HG02588 (cell line): ENCODE measurements around the gene PIK3CG.
A peak's percentile ranks its signal among the peaks of the same experiment; 100 is the strongest.
"Not testable (repeated sequence)": the region's sequence is repeated elsewhere in the genome, so short reads cannot be mapped to it uniquely, and the experiment has no call there.

Experiments
- ATAC-seq: cut with Tn5 transposase; IDR thresholded peaks from one replicate; pipeline ENCODE4 v1.9.1; 2021; ENCODE audit warnings: mild to moderate bottlenecking, moderate library complexity; ENCODE audit not compliant: unreplicated experiment

Gene PIK3CG

DNA sequence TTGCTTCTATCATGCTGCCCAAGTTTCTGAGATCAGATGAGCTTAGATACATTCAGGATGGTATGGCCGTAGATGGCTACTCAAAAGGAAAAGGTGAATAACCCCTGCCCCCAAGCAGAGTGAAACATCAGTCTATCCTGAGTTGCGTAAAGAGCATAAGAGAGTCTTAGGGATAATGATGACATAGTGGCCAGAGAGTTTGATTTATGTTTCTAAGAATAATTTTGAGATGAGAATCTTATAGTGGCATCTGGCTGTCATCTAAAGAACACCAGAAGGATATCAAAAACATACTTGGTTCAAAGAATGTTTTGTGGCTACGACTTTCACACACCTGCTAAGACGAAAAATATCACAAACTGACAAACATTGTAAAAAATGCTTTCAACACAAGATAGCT, 20.6 kb downstream of the PIK3CG start:
- no peak for ATAC-seq

DNA sequence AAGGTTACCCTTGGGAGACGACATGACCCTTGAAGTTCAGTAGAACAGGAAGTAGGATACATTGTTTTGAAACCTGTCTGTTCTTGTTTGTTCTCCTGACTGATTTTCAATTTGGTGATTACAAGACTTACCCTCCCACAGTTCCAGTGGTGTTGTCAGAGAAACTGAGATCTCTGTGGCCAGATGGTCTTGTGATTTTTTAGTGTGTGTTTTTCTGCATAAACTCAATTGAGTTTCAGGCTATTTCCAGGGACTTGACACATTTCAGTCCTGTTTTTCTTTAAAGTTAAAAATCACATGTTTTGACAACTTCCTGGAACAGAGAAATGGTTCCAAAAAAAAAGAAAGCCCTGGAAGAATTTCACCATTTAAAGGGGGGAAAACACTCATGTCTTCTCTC, 22.3 kb downstream of the PIK3CG start:
- ATAC-seq, result peak; percentile 67

DNA sequence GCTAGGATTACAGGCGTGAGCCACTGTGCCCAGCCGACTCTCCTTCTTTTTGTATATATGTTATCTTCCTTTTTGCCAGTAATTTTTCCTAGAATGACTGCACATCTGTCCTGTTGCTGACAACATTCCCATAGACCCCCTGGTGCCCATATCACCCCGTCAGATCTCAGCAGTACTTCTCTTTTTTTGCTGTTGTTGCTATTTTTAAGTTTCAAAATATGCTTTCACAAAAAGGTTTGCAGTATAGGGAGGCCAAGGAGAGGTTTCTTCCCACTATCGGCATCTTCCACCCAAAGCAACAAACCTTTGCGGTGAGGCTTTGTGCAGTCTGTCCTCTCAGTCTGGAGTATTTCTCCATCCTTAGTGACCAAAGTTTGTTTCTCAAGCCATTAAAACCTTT, 23.1 kb downstream of the PIK3CG start:
- no peak for ATAC-seq

DNA sequence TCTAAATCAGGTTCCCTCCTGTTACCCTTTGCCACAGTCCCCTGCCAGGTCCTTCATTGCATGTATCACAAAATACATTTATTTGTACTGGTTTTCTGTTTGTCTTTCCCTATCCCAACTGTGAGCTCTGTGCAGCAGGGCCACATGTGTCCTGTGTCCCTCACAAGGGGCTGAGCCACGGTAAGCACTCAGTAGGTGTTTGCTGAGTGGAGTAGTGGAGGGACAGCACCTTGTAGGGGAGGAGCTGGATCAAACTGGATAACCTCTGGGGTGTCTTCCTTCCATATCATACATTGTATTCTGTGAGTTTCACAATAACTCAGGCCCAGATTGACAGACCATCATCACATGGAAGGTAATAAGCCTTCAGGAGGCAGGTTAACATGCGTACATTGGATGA, 25.9 kb downstream of the PIK3CG start:
- no peak for ATAC-seq

DNA sequence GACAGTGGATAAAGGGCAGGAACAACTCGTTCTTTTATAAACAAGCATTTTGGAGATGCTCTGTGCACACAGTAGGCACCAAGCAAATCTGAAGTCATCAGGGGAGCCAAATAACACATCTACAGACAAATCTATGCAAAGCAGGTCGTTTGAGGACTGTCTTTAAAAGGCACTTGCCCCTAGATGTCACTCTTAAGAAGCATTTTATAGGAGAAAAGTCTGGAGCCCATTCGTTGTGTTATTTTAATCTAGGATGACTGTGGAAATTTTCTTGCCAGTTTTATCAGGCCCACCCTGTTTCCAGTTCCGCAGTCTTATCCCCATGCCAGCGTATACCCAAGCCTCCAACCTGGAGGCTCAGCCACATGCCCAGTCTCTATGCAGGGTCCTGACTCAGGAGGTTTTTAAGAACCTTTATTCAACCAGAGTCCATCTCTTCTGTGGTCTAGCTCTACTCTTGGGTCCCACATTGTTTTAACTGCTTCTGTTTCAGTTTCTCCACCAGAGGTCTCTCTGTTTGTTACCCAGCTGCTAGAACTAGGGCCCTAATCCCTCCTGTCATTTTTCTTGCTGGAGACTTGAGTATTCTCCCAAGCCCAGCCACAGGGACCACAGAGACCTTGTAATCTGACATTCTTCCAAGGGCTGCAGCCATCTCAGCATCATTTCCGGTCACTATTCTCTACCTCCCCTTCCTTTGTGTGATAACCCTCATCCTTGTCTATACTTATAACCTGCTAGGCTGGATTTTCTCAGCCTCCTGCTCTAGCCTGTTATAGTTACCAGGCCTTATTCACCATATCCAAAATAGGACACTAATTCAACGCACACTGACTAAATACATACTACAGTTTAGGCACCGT, 26.7 kb downstream of the PIK3CG start:
- ATAC-seq, result no peak

DNA sequence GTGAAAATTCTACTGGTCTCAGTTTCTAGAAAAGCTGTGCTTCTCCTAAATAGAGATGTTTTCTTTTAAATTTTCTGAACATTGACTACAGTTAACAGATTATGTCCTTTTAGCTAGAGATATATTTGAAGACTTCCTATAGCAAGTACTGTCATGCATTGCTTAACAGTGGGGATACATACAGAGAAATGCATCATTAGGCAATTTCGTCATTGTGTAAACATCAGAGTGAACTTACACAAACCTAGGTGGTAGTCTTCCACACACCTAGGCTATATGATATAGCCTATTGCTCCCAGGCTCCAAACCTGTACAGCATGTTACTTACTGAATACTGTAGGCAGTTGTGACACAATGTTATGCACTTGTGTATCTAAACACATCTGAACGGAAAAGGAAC, 28.5 kb downstream of the PIK3CG start:
- ATAC-seq, result no peak

DNA sequence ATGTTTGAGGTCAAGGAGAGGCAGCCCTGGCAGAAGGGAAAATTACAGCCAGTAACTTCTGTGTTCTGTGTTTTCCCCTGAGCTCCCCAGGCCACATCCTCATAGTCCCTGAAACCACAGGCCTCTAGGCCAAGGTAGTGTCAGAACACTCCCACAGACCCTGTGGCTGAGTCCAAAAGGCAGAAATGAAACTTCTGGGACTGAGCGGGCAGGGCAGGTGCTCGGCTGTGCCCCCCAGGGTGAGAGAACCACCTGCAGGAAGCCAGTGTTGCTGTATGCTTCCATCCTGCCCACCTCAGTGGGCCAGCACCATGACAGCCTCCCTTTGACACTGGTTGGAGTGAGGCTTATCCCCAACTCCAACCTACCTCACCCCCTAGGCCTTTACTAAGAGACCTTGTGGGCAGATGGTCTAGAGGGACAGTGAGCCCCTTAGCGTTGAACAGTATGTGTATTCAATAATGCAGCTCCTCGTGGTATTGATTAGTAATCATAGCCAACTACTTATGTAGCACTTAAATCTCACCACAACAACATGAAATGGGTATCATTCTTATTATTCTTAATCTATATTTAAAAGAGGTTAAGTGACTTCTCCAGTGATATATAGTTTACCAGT, 30.3 kb downstream of the PIK3CG start:
- ATAC-seq, result peak; percentile 98

DNA sequence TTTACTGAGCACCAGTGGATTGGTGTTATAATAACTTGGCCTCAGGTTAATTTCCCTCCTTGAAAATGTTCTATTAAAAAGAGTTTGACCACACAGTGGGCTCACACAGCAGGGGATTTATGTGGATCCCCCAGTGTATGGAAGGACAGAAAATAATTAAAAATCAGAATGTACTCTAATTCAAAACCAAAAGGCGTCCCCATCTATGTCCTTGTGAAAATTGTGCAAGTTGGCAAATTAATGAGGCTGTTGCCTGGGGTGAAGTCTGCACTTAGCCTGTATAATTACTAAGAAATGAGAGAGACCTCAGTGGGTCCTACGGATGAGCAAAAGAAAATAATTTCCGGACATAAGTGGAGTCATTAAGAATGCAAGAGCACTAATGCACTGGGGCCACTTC, 31.1 kb downstream of the PIK3CG start:
- ATAC-seq, result no peak

DNA sequence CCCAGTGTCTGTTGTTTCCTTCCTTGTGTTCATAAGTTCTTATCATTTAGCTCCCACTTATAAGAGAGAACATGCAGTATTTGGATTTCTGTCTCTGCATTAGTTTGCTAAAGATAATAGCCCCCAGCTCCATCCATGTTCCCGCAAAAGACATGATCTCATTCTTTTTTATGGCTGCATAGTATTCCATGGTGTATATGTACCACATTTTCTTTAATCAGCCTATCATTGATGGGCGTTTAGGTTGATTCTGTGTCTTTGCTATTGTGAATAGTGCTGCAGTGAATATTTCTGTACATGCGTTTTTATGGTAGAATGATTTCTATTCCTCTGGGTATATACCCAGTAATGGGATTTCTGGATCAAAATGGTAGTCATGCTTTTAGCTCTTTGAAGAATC, 32.5 kb downstream of the PIK3CG start:
- not testable (repeated sequence) for ATAC-seq

DNA sequence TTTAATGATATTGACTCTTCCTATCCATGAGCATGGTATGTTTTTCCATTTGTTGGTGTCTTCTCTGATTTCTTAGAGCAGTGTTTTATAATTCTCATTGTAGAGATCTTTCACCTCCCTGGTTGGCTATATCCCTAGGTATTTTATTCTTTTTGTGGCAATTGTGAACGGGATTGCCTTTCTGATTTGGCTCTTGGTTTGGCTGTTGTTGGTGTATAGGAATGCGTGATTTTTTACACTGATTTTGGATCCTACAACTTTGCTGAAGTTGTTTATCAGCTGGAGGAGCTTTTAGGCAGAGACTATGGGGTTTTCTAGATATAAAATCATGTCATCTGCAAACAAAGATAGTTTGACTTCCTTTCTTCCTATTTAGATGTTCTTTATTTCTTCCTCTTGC, 33.9 kb downstream of the PIK3CG start:
- not testable (repeated sequence) for ATAC-seq

DNA sequence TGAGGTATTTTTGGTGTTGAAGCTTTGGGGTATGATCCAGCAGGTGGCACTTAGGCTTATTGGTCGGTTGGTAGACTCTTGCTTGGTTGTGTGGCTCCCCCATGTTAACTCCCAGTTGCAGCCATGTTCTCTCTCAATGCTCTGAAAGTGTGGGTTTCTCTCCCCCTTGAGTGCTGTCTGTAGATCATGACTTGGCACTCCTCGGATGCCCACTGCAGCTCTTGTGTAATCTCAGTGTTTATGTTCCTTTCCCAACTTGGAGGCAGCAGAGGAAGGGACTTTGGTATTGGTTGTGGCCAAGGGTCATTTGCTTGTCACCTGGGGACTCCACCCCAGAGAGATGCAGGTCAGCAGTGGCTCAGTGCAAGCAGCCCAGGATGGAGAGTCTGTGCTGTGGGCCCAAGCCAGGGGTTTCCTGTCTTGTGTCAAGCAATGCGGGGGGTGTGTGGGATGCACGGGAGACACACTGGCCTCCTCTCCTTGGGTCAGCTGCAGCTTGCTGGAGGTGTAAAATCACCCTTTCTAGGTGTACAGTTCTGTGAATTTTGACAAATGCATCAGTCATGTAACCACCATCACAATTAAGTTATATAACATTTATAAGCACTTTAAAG, 36.9 kb downstream of the PIK3CG start:
- ATAC-seq, result no peak

DNA sequence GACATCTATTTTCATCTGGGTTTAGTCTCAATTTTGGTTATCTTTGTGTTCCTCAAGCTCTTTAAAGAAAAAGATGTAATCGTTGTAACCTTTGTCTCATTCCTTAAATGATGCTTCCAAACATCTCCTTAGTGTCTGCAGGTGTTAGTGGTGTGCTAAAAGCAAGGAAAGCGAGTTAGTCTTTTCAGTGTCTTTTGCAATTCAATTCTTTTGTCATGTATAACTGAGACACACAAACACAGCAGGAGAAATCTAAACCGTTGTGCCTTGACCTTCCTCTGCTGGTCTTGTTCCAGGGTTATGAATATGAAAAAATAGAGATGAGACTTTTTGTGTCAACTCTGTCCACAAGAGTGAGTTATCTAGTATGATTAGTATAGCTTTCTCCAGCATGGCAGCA, 40.7 kb downstream of the PIK3CG start:
- no peak for ATAC-seq

DNA sequence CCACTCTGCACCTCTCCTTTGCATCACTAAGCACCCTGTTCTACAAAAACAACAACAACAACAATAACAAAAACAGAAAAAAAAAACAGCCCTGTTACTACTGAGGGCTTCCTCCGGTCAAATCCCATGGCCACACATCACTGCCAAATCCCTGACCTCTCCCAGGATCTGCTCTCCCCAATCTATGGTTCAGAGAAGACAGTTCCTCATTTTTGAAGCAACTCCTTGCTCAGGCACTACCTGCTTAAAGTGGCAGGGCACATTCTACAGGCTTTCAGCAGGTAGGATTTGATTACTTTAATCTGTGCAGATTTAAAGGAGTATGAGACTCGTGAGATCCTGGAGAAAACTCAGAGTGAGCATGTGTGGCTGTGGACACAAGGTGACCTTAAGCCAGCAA, 46.9 kb downstream of the PIK3CG start:
- ATAC-seq, result no peak

DNA sequence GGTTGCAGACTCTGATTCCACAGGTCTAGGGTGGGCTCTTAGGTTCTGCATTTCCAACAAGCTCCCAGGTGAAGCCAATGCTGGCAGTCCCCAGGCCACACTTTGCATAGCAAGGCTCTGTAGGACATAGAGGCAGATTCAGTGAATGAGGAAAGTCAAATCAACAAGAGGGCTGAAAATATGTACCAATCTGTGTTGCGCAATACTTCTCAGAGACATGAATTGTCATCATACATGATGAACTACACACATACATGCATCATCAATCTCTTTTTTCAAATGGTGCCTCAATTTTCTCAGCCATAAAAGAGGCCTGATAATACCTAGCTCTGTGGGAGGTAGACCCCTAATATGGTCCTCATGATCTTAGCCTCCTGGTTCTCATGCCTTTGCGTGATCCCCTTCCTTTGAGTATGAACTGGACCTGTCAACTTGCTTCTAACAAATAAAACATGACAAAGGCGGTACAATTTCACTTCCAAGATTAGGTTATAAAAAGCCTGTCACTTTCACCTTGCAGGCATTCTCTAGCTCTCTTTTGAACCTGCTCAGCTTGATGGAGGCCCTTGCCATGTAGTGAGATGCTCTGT, 49.0 kb downstream of the PIK3CG start:
- ATAC-seq, result no peak

DNA sequence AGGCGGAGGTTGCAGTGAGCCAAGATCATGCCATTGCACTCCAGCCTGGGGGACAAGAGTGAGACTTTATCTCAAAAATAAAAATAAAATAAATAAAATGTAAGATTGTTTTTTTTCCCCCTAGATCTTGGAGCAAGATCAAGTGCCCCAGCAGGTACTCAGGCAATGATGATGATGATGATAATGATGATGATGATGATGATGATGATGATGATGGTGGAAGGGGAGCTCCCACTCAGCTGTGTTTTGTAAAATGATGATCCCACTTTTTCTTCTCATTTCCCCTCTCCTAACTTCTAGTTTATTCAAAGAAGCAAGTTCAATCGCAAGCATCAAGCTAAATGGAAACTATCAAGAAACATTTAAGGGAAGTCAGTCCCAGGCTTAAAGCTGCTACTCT, 50.3 kb downstream of the PIK3CG start:
- no peak for ATAC-seq

DNA sequence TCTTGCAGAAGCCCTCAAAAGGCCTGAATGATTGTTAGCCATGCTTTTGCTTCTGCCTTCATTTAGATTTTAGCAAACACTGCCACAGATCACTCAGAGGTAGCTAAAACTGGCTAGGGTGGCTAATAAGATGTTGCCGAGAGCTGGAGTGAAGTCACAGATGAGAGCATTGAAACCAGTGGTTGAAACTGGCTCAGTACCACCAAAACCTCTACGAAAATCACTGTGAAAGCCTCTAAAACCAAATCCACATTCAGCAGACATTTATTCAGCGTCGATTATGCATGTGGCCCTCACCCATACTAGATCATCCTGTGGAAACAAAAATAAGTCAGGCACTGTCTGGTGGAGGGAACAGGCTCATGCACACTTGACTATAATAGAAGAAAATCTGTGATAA, 50.8 kb downstream of the PIK3CG start:
- peak; percentile 99 for ATAC-seq

DNA sequence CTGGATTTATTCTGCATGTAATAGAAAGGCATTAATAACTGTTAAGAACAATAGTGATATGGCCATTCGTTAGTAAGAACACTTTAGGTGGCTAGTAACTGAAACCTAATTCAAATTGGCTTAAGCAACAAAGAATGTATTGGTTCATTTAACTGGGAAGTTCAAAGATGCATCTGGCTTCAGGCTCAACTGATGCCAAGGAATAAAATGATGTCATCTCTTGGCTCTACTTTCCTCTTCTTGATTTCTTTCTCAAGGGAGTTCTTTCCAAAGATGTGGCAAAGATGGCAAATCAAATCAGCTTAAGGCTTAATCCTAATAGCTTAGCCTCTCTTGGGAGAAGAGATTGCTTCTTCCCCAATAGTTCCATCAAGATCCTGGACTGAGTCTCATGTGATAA, 51.6 kb downstream of the PIK3CG start:
- no peak for ATAC-seq

DNA sequence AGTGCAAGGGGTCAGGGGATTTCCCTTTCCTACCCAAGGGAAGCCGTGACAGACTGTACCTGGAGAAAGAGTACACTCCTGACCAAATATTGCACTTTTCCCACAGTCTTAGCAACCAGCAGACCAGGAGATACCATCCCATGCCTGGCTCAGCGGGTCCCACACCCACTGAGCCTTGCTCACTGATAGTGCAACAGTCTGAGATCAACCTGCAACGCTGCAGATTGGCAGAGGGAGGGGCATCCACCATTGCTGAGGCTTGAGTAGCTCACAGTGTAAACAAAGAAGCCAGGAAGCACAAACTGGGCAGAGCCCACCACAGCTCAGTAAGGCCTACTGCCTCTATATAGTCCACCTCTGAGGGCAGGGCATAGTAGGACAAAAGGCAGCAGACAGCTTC, 53.9 kb downstream of the PIK3CG start:
- ATAC-seq, result no peak

DNA sequence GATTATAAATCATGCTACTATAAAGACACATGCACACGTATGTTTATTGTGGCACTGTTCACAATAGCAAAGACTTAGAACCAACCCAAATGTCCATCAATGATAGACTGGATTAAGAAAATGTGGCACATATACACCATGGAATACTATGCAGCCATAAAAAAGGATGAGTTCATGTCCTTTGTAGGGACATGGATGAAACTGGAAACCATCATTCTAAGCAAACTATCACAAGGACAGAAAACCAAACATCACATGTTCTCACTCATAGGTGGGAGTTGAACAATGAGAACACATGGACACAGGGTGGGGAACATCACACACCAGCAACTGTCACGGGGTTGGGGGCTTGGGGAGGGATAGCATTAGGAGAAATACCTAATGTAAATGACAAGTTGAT, 59.4 kb downstream of the PIK3CG start:
- ATAC-seq, result not testable (repeated sequence)

DNA sequence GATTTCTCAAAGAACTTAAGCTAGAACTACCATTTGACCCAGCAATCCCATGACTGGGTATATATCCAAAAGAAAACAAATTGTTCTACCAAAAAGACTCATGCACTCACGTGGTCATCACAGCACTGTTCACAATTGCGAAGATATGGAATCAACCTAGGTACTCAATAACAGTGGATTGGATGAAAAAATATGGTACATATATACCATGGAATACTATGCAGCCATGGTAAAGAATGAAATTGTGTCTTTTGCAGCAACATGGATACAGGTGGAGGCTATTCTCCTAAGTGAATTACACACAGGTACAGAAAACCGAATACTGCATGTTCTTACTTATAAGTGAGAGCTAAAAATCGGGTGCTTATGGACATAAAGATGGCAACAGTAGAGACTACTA, 61.8 kb downstream of the PIK3CG start:
- ATAC-seq, result no peak

DNA sequence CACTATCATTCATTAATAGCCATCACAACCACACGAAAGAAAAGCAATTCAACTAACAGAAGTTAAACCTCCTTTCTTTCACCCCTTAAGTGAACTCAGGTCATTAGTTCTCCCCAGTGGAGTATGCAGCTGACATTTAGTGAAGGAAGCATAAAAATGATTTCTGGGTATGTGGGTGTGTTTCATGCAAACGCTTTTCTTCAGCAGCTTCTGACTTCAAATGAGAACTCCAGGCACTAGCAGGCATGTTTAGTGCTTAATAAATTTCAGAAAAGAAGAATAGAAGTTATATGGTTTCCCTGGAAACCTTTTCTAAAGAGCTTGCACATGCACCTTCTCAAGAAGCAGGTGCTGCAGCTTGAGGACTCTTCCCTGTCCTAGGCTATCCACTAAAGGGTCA, 62.5 kb downstream of the PIK3CG start:
- ATAC-seq, result no peak

DNA sequence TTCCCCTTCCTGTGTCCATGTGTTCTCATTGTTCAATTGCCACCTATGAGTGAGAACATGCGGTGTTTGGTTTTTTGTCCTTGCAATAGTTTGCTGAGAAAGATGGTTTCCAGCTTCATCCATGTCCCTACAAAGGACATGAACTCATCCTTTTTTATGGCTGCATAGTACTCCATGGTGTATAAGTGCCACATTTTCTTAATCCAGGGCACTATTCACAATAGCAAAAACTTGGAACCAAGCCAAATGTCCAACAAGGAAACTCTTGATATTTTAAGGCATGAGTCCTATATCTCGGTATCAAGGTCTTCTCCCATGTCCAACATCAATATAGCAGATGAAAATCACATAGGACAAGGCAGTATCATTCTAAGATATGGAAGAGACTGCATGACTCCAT, 64.5 kb downstream of the PIK3CG start:
- ATAC-seq, result not testable (repeated sequence)
